ENCODE data around the gene GPR132.

GRCh38 chr14:105012171-105012985 is 52.9 kb downstream of the GPR132 start:
- TF ChIP-seq EP300 (conservative IDR thresholded peaks at IDR 0.05; ENCODE audit: poor library complexity, severe bottlenecking) (no peak), EZH2 (IDR thresholded peaks at IDR 0.05; ENCODE audit: borderline replicate concordance, insufficient read depth, low read length, poor library complexity, severe bottlenecking) (no peak)
- TF ChIP-seq, protein P1, sequence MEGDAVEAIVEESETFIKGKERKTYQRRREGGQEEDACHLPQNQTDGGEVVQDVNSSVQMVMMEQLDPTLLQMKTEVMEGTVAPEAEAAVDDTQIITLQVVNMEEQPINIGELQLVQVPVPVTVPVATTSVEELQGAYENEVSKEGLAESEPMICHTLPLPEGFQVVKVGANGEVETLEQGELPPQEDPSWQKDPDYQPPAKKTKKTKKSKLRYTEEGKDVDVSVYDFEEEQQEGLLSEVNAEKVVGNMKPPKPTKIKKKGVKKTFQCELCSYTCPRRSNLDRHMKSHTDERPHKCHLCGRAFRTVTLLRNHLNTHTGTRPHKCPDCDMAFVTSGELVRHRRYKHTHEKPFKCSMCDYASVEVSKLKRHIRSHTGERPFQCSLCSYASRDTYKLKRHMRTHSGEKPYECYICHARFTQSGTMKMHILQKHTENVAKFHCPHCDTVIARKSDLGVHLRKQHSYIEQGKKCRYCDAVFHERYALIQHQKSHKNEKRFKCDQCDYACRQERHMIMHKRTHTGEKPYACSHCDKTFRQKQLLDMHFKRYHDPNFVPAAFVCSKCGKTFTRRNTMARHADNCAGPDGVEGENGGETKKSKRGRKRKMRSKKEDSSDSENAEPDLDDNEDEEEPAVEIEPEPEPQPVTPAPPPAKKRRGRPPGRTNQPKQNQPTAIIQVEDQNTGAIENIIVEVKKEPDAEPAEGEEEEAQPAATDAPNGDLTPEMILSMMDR (IDR thresholded peaks at IDR 0.05; ENCODE audit: poor library complexity, severe bottlenecking), result no peak
- TF ChIP-seq, protein P2, sequence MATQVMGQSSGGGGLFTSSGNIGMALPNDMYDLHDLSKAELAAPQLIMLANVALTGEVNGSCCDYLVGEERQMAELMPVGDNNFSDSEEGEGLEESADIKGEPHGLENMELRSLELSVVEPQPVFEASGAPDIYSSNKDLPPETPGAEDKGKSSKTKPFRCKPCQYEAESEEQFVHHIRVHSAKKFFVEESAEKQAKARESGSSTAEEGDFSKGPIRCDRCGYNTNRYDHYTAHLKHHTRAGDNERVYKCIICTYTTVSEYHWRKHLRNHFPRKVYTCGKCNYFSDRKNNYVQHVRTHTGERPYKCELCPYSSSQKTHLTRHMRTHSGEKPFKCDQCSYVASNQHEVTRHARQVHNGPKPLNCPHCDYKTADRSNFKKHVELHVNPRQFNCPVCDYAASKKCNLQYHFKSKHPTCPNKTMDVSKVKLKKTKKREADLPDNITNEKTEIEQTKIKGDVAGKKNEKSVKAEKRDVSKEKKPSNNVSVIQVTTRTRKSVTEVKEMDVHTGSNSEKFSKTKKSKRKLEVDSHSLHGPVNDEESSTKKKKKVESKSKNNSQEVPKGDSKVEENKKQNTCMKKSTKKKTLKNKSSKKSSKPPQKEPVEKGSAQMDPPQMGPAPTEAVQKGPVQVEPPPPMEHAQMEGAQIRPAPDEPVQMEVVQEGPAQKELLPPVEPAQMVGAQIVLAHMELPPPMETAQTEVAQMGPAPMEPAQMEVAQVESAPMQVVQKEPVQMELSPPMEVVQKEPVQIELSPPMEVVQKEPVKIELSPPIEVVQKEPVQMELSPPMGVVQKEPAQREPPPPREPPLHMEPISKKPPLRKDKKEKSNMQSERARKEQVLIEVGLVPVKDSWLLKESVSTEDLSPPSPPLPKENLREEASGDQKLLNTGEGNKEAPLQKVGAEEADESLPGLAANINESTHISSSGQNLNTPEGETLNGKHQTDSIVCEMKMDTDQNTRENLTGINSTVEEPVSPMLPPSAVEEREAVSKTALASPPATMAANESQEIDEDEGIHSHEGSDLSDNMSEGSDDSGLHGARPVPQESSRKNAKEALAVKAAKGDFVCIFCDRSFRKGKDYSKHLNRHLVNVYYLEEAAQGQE (IDR thresholded peaks at IDR 0.05; ENCODE audit: borderline replicate concordance), result no peak
